K562 (cell line): ENCODE data around the gene TMEM39B. TPM values are rescaled to one million over a fixed set of nuclear protein-coding genes. Genes with fewer than 3 reads are reported as not detected.

Source experiments
- KDM1A ChIP-seq, 2 experiments: fragments of 450-650 bp; IDR thresholded peaks; 2 replicates each; pipeline ENCODE4 v1.6.1; 2016; ENCODE audit warnings: mild to moderate bottlenecking in 2 of 2
- PATZ1 ChIP-seq: fragments of 250-450 bp; sonication (Bioruptor Pico); IDR thresholded peaks from 2 replicates; pipeline ENCODE4 v1.5.0; 2020; ENCODE audit warnings: mild to moderate bottlenecking, borderline replicate concordance
- PRMT5 ChIP-seq: sonication (generic); formaldehyde crosslinking; IDR thresholded peaks from 2 replicates; pipeline ENCODE4 v1.5.0; 2020; ENCODE audit warnings: missing genetic modification reagents
- SRSF3 ChIP-seq: fragments of 200-400 bp; formaldehyde crosslinking; IDR thresholded peaks from 2 replicates; pipeline ENCODE4 v1.6.1; 2016; ENCODE audit warnings: mild to moderate bottlenecking, low read length, moderate library complexity; ENCODE audit not compliant: insufficient read depth
- U2AF1 ChIP-seq: fragments of 200-400 bp; formaldehyde crosslinking; optimal IDR thresholded peaks from 2 replicates; pipeline ENCODE3; 2017; ENCODE audit warnings: mild to moderate bottlenecking, low read depth, low read length, moderate library complexity
- U2AF2 ChIP-seq: fragments of 200-400 bp; formaldehyde crosslinking; optimal IDR thresholded peaks from 2 replicates; pipeline ENCODE3; 2017; ENCODE audit warnings: low read depth, mild to moderate bottlenecking, low read length
- ZBTB43 ChIP-seq: sonication (generic); formaldehyde crosslinking; IDR thresholded peaks from 2 replicates; pipeline ENCODE4 v1.8.0; 2023; ENCODE audit warnings: mild to moderate bottlenecking, missing genetic modification reagents
- ZNF212 ChIP-seq: fragments of 450-650 bp; formaldehyde crosslinking; IDR thresholded peaks from 2 replicates; pipeline ENCODE4 v1.4.0; 2020; ENCODE audit warnings: mild to moderate bottlenecking
- ZNF239 ChIP-seq: fragments of 250-450 bp; sonication (Bioruptor Pico); IDR thresholded peaks from 2 replicates; pipeline ENCODE4 v1.4.0; 2020; ENCODE audit warnings: mild to moderate bottlenecking
- polyA plus RNA-seq, 8 experiments: library from polyadenylated mRNA; depleted of rRNA in 4 of 8; stranded (reverse) in 5 of 8; unstranded in 3 of 8; fragments of >200 nt; fragmentation: Nextera tagmentation in 2 of 8; fragmentation: Illumina TruSeq in 1 of 8; extraction: Ambion mirVana in 2 of 8; extraction: Trizol in 1 of 8; gene quantifications; 2 replicates each; pipeline versions ENCODE4 v1.2.1 to v1.2.3, GENCODE V29; 2011 to 2014; ENCODE audit warnings: inconsistent platforms in 1 of 8, missing spikeins in 1 of 8
- total RNA-seq, 7 experiments: library from RNA; depleted of rRNA in 6 of 7; stranded (reverse); fragments of >200 nt in 6 of 7; fragmentation: Illumina TruSeq in 2 of 7; extraction: Trizol in 2 of 7; gene quantifications; 2 replicates each; pipeline versions ENCODE4 v1.2.1 to v1.2.3, GENCODE V29; 2011 to 2021; ENCODE audit warnings: low replicate concordance in 1 of 7
- TF ChIP-seq, protein P1 (sequence below): fragments of 450-650 bp; IDR thresholded peaks from 2 replicates; pipeline ENCODE4 v1.7.1; 2018; ENCODE audit warnings: mild to moderate bottlenecking, low read depth; ENCODE audit not compliant: partially characterized antibody
- TF ChIP-seq, protein P2 (sequence below): sonication (generic); formaldehyde crosslinking; IDR thresholded peaks from 2 replicates; pipeline ENCODE4 v1.8.1; 2023; ENCODE audit warnings: mild to moderate bottlenecking, missing genetic modification reagents, moderate library complexity

TMEM39B gene
- total and polyA plus RNA-seq, 9 of the 15 experiments (the other 6 are each of a cell fraction or from before 2014, with no cell fraction given): 0.92 to 28.5 (median 9.7) TPM

DNA sequence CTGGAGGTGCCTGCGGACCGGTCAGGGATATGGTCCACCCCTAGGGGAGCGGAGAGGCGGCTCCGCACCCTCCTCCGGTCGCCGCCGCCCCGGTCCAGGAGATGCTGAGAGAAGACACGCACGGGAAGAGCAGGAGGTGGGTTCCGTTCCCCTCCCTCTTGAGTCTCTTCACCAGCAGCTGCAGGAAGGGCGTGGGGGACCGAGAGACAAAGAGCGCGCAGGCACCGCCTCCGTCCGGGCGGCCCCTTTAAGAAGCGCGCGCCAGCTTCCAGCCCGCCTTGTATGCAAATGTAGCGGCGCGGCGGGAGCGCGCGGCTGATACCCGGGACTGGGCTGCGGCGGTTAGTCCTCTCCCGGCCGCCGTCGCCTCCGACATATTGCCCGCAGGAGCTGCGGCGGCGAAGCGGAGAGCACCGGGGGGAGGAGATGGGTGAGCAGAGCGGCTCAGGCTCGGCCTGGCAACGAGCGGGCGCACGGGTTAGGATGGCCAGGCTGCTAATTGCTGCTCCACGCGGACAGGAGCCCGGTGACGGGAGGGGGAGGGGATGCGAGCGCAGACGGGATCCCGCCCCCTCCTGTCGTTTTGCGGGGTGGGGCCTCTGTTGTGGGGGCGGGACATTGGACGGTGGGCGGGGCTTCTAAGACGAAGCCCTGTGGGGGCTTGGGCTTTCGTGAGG is at the start of gene TMEM39B (continued):
- no peak for TF ChIP-seq PRMT5
- no peak for TF ChIP-seq ZBTB43 (CRISPR knock-in tag)
- peak; percentile 97 for TF ChIP-seq U2AF1
- no peak for TF ChIP-seq U2AF2
- TF ChIP-seq ZNF212: no peak
- TF ChIP-seq KDM1A (IDR thresholded peaks at IDR 0.05): 0 out of 4 replicates have a peak, but pooled peaks of 1 of the 2 experiments have one; percentile 37
- TF ChIP-seq, protein P1, sequence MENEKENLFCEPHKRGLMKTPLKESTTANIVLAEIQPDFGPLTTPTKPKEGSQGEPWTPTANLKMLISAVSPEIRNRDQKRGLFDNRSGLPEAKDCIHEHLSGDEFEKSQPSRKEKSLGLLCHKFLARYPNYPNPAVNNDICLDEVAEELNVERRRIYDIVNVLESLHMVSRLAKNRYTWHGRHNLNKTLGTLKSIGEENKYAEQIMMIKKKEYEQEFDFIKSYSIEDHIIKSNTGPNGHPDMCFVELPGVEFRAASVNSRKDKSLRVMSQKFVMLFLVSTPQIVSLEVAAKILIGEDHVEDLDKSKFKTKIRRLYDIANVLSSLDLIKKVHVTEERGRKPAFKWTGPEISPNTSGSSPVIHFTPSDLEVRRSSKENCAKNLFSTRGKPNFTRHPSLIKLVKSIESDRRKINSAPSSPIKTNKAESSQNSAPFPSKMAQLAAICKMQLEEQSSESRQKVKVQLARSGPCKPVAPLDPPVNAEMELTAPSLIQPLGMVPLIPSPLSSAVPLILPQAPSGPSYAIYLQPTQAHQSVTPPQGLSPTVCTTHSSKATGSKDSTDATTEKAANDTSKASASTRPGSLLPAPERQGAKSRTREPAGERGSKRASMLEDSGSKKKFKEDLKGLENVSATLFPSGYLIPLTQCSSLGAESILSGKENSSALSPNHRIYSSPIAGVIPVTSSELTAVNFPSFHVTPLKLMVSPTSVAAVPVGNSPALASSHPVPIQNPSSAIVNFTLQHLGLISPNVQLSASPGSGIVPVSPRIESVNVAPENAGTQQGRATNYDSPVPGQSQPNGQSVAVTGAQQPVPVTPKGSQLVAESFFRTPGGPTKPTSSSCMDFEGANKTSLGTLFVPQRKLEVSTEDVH: peak; percentile 94
- TF ChIP-seq, protein P2, sequence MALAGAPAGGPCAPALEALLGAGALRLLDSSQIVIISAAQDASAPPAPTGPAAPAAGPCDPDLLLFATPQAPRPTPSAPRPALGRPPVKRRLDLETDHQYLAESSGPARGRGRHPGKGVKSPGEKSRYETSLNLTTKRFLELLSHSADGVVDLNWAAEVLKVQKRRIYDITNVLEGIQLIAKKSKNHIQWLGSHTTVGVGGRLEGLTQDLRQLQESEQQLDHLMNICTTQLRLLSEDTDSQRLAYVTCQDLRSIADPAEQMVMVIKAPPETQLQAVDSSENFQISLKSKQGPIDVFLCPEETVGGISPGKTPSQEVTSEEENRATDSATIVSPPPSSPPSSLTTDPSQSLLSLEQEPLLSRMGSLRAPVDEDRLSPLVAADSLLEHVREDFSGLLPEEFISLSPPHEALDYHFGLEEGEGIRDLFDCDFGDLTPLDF (CRISPR knock-in tag): peak; percentile 96
- no peak for TF ChIP-seq ZNF239
- TF ChIP-seq SRSF3: no peak
- no peak for TF ChIP-seq PATZ1 (CRISPR knock-in tag)
- TF ChIP-seq, all 486 proteins: peak for 150
